Gastroesophageal sphincter (tissue), 3 donors: ENCODE data around the gene CCL11.

Source experiments
- CTCF ChIP-seq, 4 experiments: fragments of 200-600 bp in 2 of 4; fragments of 450-650 bp in 2 of 4; sonication (generic) in 1 of 4; IDR thresholded peaks; one replicate each; pipeline ENCODE4 v1.5.1; 2017 to 2019; ENCODE audit warnings: antibody characterized with exemption in 4 of 4, mild to moderate bottlenecking in 2 of 4, moderate library complexity in 2 of 4
- EP300 ChIP-seq: sonication (generic); formaldehyde crosslinking; IDR thresholded peaks from one replicate; pipeline ENCODE4 v1.6.1; 2017; ENCODE audit warnings: antibody characterized with exemption, mild to moderate bottlenecking
- POLR2A ChIP-seq, 2 donors: fragments of 450-650 bp; IDR thresholded peaks; one replicate each; pipeline ENCODE4 v1.6.1; 2017; ENCODE audit warnings: antibody characterized with exemption in 2 of 2, mild to moderate bottlenecking in 2 of 2, moderate library complexity in 1 of 2

DNA sequence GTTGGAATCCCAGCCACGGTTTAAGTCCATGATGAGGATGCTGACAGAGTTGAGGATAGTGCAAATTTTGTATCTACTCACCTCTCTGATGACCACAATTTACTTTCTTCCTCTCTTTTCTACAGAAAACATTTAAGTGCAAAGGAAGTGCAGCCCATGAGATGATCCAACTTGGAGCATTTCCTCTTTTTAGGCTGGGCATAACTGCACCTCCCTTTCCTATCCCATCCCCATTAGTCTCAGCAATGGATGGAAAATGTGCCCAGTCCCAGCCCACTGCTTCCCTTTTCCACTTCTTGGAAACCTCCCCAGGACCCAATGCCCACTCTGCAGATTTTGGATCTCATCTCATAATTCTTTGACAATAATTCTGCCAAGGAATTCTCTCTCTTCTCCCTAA, 17.1 kb downstream of the CCL11 start:
- TF ChIP-seq POLR2A (IDR thresholded peaks at IDR 0.05), result no peak
- no peak for TF ChIP-seq CTCF (IDR thresholded peaks at IDR 0.05)
- TF ChIP-seq EP300, result no peak
